HEK293 (cell line): ENCODE results near the gene MSI1.
A peak's percentile ranks its signal among the peaks of the same experiment; 100 is the strongest.

Experiments used
- CTCF ChIA-PET: fragments of 350-600 bp; formaldehyde crosslinking; extraction: SDS; loops from one replicate; lab custom pipeline; 2021; ENCODE audit warnings: antibody characterized with exemption; lab: Yijun Ruan, JAX
- POLR2A ChIA-PET: fragments of 300-600 bp; formaldehyde crosslinking; extraction: SDS; loops from one replicate; lab custom pipeline; 2020; ENCODE audit warnings: antibody characterized with exemption, inconsistent platforms; lab: Yijun Ruan, JAX
- H3K27ac ChIP-seq: fragments of 200-500 bp; sonication (Bioruptor generic); 2 replicates; pipeline ENCODE4 v1.5.1; 2014; ENCODE audit warnings: low read depth, low read length, control low read depth, inconsistent platforms; ENCODE audit errors: extremely low read depth
- H3K36me3 ChIP-seq, 2 experiments: fragments of 200-500 bp in 1 of 2; sonication (Bioruptor generic) in 1 of 2; 1 replicate in 1 of 2; 2 replicates in 1 of 2; pipeline ENCODE4 v1.5.1; 2014 to 2017; ENCODE audit warnings: inconsistent platforms in 2 of 2, low read length in 2 of 2; ENCODE audit not compliant: control insufficient read depth in 2 of 2, insufficient read depth in 1 of 2
- H3K4me1 ChIP-seq: fragments of 200-500 bp; sonication (Bioruptor generic); 2 replicates; pipeline ENCODE4 v1.5.1; 2014; ENCODE audit warnings: mild to moderate bottlenecking, low read length, inconsistent platforms; ENCODE audit not compliant: control insufficient read depth, insufficient read depth
- H3K4me3 ChIP-seq: 2 replicates; pipeline ENCODE4 v1.5.1; 2011; ENCODE audit warnings: low read depth, mild to moderate bottlenecking, control low read depth, low read length, moderate library complexity
- H3K9me3 ChIP-seq: fragments of 200-500 bp; sonication (Bioruptor generic); 2 replicates; pipeline ENCODE4 v1.5.1; 2014; ENCODE audit warnings: low read depth, low read length, inconsistent platforms; ENCODE audit not compliant: control insufficient read depth, insufficient read depth
- HOXA7 ChIP-seq: sonication (generic); formaldehyde crosslinking; IDR thresholded peaks from 2 replicates; pipeline ENCODE4 v1.8.1; 2022; ENCODE audit warnings: missing genetic modification reagents, borderline replicate concordance
- PRDM10 ChIP-seq: fragments of 450-650 bp; formaldehyde crosslinking; IDR thresholded peaks from 2 replicates; pipeline ENCODE4 v1.5.1; 2016; ENCODE audit warnings: missing biosample characterization, missing genetic modification characterization
- REST ChIP-seq: fragments of 450-650 bp; formaldehyde crosslinking; IDR thresholded peaks from 2 replicates; pipeline ENCODE4 v1.5.1; 2016; ENCODE audit warnings: missing biosample characterization, missing genetic modification characterization
- WT1 ChIP-seq: fragments of 450-650 bp; formaldehyde crosslinking; IDR thresholded peaks from 2 replicates; pipeline ENCODE4 v1.5.1; 2016; ENCODE audit warnings: missing biosample characterization, missing genetic modification characterization
- ZBTB44 ChIP-seq: fragments of 450-650 bp; IDR thresholded peaks from 2 replicates; pipeline ENCODE4 v1.5.1; 2018; ENCODE audit warnings: missing biosample characterization, mild to moderate bottlenecking, missing genetic modification characterization
- ZBTB49 ChIP-seq: fragments of 450-650 bp; formaldehyde crosslinking; IDR thresholded peaks from 2 replicates; pipeline ENCODE4 v1.5.1; 2016; ENCODE audit warnings: missing biosample characterization, missing genetic modification characterization, low read depth
- ZNF10 ChIP-seq: fragments of 450-650 bp; formaldehyde crosslinking; IDR thresholded peaks from 2 replicates; pipeline ENCODE4 v1.5.1; 2017; ENCODE audit warnings: missing biosample characterization, missing genetic modification characterization
- ZNF114 ChIP-seq: fragments of 450-650 bp; formaldehyde crosslinking; IDR thresholded peaks from 2 replicates; pipeline ENCODE4 v1.5.0; 2017; ENCODE audit warnings: missing biosample characterization, missing genetic modification characterization
- ZNF121 ChIP-seq: fragments of 450-650 bp; formaldehyde crosslinking; IDR thresholded peaks from 2 replicates; pipeline ENCODE4 v1.5.1; 2016; ENCODE audit warnings: missing biosample characterization, missing genetic modification characterization
- ZNF16 ChIP-seq: fragments of 450-650 bp; formaldehyde crosslinking; IDR thresholded peaks from 2 replicates; pipeline ENCODE4 v1.5.1; 2016; ENCODE audit warnings: low read depth, missing biosample characterization, missing genetic modification characterization
- ZNF221 ChIP-seq: fragments of 450-650 bp; formaldehyde crosslinking; IDR thresholded peaks from 2 replicates; pipeline ENCODE4 v1.5.1; 2017; ENCODE audit warnings: missing biosample characterization, missing genetic modification characterization, borderline replicate concordance
- ZNF223 ChIP-seq: fragments of 450-650 bp; formaldehyde crosslinking; IDR thresholded peaks from 2 replicates; pipeline ENCODE4 v1.5.1; 2016; ENCODE audit warnings: missing biosample characterization, missing genetic modification characterization
- ZNF558 ChIP-seq: fragments of 450-650 bp; formaldehyde crosslinking; IDR thresholded peaks from 2 replicates; pipeline ENCODE4 v1.5.1; 2016; ENCODE audit warnings: missing biosample characterization, missing genetic modification characterization

The MSI1 gene

GRCh38 chr12:120381752-120382419, 12.9 kb upstream of the MSI1 start (continued):
- TF ChIP-seq ZBTB49 = no peak
- no peak for TF ChIP-seq ZNF10
- peak; percentile 80 for TF ChIP-seq WT1 (tag by site-specific recombination)
- no peak for TF ChIP-seq ZNF121 (tag by site-specific recombination)
- no peak for TF ChIP-seq ZNF16 (tag by site-specific recombination)

- CTCF ChIA-PET = interaction anchor here (0.6 to 1.3 kb wide), 2 partner anchors 10 to 41 kb away, joined by 5 read pairs; no protein-coding TSS in a partner anchor
- POLR2A ChIA-PET = interaction anchor here (0.6 to 0.7 kb wide), 2 partner anchors 40 to 52 kb away, joined by 3 to 7 read pairs; no protein-coding TSS in a partner anchor
- H3K36me3 ChIP-seq = no peaks in the 10 kb centered on the region
- H3K27ac ChIP-seq = no peak overlapping the region
- TF ChIP-seq REST (tag by site-specific recombination) = no peak
- no peak for TF ChIP-seq ZNF223 (tag by site-specific recombination)
- TF ChIP-seq ZNF558 (tag by site-specific recombination) = no peak
- no peak for TF ChIP-seq HOXA7 (CRISPR knock-in tag)
- TF ChIP-seq ZNF114 (tag by site-specific recombination) = no peak
- no peak for TF ChIP-seq ZBTB44
- no peak for TF ChIP-seq PRDM10 (tag by site-specific recombination)
- no peak for TF ChIP-seq ZNF221
- peaks cover 23% of the 10 kb centered on the region for H3K4me1 ChIP-seq
- H3K4me3 ChIP-seq = no peak overlapping the region
- H3K9me3 ChIP-seq = no peaks in the 10 kb centered on the region
Observed at GRCh38 chr12:120378036-120378435, 9.1 kb upstream of the MSI1 start.
